CD4-positive, alpha-beta T cell treated with Interleukin-6 for 4 hours (primary cell): Measurements from ENCODE around the gene UTF1.

Source experiments
- DNase-seq: peaks from one replicate; pipeline ENCODE4 v3.0.0-alpha.2; 2020; ENCODE audit warnings: mixed read lengths

The UTF1 gene, protein sequence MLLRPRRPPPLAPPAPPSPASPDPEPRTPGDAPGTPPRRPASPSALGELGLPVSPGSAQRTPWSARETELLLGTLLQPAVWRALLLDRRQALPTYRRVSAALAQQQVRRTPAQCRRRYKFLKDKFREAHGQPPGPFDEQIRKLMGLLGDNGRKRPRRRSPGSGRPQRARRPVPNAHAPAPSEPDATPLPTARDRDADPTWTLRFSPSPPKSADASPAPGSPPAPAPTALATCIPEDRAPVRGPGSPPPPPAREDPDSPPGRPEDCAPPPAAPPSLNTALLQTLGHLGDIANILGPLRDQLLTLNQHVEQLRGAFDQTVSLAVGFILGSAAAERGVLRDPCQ

GRCh38 chr10:133230044-133230361 is at the start of gene UTF1:
UTF1 (plus strand) TSS chr10:133230217; CDS start chr10:133230289, 72 bp downstream.
- DNase-seq = no peak

DNA sequence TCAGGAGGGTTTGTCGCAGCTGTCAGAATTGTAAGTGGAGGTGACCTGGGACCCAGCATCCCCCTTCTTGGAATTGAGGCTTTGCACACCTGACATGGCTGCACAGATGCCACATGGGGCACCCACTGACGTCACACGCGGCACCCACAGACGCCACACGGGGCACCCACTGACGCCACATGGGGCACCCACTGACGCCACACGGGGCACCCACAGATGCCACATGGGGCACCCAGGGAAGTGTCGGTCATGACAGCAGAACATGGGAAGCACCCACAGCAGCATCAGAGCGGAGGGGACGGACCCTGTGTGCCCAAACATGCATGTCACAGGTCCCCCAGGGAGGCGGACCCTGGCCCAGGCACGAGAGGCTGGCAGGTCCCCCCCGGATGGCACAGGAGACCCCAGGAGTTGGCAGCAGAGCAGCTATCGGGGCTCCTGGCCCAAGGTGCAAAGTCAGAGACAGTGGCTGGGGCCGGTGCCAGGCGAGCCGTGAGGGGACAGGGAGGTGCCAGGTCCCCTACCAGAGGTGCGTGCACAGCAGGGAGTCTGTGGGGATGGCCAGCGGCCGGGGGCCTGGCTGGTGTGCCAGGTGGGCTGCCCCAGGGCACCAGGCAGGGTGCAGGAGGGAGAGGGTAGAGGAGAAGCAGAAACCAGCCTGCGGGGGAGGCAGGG is 48.9 kb upstream of the UTF1 start:
- DNase-seq = no peak

GRCh38 chr10:133182190-133182589 is 47.8 kb upstream of the UTF1 start:
- DNase-seq = no peak

- DNase-seq = no peak
Measured at GRCh38 chr10:133182791-133183645, 47.0 kb upstream of the UTF1 start.

GRCh38 chr10:133183646-133184378 is 46.2 kb upstream of the UTF1 start:
- DNase-seq = no peak

- no peak for DNase-seq
Measured at GRCh38 chr10:133184591-133185244, 45.3 kb upstream of the UTF1 start.

DNA sequence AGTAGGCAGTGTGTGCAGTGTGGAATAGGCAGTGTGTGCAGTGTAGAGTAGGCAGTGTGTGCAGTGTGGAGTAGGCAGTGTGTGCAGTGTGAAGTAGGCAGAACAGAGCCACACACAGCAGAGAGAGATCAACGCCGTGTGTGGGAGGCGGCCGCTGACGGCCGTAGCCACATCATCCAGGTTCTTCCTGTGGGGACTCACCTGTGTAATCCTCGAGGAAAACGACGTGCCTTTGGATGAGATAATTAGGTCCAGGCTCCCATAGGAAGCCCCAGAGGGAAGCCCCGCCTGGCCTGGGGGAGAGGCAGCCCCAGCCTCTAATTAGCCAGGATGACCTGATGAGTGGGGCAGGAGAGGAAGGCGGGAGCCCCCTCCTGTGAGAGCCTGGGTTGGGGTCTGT is 44.6 kb upstream of the UTF1 start:
- no peak for DNase-seq

GRCh38 chr10:133185916-133186315 is 44.1 kb upstream of the UTF1 start:
- DNase-seq = no peak

DNA sequence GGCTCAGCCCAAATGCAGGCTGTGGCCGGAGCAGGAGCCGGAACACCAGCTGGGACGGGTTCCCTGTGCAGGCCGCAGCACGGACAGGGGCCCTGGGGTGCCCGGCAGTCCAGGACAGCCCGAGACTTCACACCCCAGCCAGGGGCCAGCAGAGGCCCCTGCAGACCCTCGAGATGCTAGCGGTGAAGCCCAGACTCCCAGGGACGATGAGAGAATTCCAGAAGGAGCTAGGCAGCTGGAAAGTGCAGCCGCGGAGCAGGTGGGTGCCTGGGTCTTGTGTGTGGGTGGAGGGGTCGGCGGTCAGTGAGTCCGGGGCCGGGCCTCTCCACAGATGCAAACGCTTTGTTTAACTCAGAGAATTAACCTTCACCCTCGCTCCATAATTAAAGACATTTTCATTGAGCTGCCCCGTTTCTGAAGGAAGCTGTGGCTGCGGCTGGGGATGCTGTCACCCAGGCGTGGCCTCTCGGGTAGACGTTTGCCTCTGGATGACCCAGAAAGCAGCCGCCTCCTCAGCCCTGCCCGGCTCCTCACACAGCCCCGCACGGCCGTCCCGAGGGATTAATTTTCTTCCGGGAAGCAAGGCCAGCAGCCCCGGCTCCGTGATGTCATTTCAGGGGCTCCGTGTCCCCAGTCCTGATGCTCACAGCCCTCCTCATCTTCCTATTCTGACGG is 43.5 kb upstream of the UTF1 start:
- DNase-seq = no peak

DNA sequence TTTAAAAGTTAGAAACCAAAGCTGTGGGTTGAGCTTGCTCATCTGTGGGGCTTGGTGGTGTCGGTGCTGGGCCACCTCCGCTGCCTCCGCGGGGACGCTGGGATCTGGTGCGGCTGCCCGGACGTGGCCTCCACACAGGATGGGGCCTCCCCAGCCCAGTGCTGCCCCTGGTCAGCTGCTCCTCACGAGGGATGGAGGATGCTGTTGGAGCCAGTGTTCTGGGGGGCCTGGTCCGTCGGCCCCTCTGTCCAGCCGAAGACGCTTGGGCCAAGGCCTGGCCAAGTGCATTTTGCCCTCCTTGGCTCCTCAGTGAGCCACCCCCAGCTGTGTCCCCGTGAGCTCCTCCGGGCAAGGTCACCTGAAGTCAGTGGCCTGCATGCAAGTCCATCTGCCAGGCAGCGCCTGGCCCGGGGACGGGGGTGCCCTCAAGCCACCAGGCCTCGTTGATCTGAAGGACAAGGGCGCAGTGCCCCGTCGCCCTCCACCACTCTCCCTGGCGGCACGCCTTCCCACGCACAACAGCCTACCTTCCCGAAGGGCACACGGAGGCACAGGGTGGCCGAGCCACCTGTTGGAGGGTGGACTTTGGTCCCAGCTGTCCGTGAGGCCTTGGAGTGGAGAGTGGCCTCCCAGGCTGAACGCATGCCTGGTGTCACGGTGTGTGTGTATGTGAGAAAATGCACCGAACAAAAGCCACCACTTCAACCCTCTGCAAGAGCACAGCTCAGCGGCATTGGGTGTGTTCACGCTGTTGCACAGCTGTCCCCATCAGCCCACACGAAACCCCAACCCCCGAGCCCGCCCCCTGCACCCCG is 42.7 kb upstream of the UTF1 start:
- no peak for DNase-seq

- DNase-seq = no peak
Measured at GRCh38 chr10:133187906-133188681, 41.9 kb upstream of the UTF1 start.

GRCh38 chr10:133189256-133189655 is 40.8 kb upstream of the UTF1 start:
- no peak for DNase-seq

DNA sequence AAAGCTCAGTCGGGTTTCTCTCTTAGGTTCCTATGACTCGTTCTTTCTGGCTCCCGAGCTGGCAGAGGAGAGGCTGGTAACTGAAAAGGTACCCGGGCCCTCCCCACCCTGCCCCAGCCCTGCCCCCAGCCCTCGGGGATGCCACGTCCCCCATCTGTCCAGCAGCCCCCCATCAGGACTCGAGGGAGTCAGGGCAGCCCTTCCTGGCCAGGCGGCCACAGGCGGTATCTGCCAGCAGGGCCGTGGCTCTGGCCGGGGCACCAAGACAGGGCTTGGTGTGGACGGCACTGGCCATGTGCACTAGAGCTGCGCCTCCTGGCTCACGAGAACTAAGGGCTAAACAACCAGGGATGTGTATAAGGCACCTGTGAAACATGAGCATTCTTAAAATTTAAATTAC is 40.3 kb upstream of the UTF1 start:
- no peak for DNase-seq

- DNase-seq = no peak
Measured at GRCh38 chr10:133190225-133190624, 39.8 kb upstream of the UTF1 start.

GRCh38 chr10:133191651-133192050 is 38.4 kb upstream of the UTF1 start:
- DNase-seq = no peak

- DNase-seq = no peak
Measured at GRCh38 chr10:133194151-133194550, 35.9 kb upstream of the UTF1 start.

DNA sequence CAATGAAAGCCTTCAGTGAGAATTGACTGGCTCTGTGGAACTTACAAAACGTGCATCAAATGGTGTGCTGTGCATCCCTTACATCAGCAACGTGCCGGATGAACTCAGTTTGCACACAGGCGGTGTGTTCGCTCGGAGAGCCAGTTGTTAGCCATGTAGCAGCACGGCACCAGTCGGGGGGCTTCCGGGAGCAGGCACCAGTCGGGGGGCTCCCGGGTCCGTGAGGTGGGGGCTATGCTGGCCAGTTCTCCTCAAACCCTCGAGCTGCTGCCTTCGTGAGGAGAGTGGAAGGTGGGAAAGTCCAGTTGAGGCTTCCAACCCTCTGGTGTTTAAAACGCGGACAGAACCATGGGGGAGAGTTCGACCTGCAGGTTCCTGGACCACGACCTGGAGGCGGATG is 34.9 kb upstream of the UTF1 start:
- DNase-seq = no peak

- no peak for DNase-seq
Measured at GRCh38 chr10:133195611-133196010, 34.4 kb upstream of the UTF1 start.

- no peak for DNase-seq
Measured at GRCh38 chr10:133196221-133196915, 33.6 kb upstream of the UTF1 start.
